Fibroblast of villous mesenchyme (primary cell): ENCODE measurements around the gene COPE. TPM values are rescaled to one million over a fixed set of nuclear protein-coding genes. Genes with fewer than 3 reads are reported as not detected.
"Not testable (repeated sequence)": the region's sequence is repeated elsewhere in the genome, so short reads cannot be mapped to it uniquely, and the experiment has no call there.

Experiments
- DNase-seq: peaks from one replicate; pipeline ENCODE4 v3.0.0-alpha.2; 2010; ENCODE audit warnings: low read depth
- H3K4me3 ChIP-seq: 2 replicates; pipeline ENCODE4 v1.5.1; 2011; ENCODE audit warnings: low read depth, mild to moderate bottlenecking, low read length
- total RNA-seq: library from RNA; depleted of rRNA; stranded (reverse); fragments of >200 nt; gene quantifications from 2 replicates; pipeline ENCODE4 v1.2.3, GENCODE V29; 2012
- TF ChIP-seq, protein P1 (sequence below): IDR thresholded peaks from 2 replicates; pipeline ENCODE4 v1.5.1; 2012; ENCODE audit warnings: low read depth, mild to moderate bottlenecking, low read length; ENCODE audit not compliant: insufficient read depth

The COPE gene
- total RNA-seq, 1 donor, result 222 TPM

GRCh38 chr19:18903156-18904037 lies 15.8 kb downstream of the COPE start:
- H3K4me3 ChIP-seq, result no peak overlapping the region
- no peak for DNase-seq

GRCh38 chr19:18902519-18902918 lies 16.7 kb downstream of the COPE start:
- H3K4me3 ChIP-seq, DNase-seq: not testable (repeated sequence)

More at GRCh38 chr19:18903156-18904037, 15.8 kb downstream of the COPE start:
- TF ChIP-seq, protein P1, sequence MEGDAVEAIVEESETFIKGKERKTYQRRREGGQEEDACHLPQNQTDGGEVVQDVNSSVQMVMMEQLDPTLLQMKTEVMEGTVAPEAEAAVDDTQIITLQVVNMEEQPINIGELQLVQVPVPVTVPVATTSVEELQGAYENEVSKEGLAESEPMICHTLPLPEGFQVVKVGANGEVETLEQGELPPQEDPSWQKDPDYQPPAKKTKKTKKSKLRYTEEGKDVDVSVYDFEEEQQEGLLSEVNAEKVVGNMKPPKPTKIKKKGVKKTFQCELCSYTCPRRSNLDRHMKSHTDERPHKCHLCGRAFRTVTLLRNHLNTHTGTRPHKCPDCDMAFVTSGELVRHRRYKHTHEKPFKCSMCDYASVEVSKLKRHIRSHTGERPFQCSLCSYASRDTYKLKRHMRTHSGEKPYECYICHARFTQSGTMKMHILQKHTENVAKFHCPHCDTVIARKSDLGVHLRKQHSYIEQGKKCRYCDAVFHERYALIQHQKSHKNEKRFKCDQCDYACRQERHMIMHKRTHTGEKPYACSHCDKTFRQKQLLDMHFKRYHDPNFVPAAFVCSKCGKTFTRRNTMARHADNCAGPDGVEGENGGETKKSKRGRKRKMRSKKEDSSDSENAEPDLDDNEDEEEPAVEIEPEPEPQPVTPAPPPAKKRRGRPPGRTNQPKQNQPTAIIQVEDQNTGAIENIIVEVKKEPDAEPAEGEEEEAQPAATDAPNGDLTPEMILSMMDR, result no peak

- no peak for DNase-seq
- H3K4me3 ChIP-seq, result no peak overlapping the region
- TF ChIP-seq, protein P1, result no peak
Measured at GRCh38 chr19:18901491-18901890, 17.7 kb downstream of the COPE start.

GRCh38 chr19:18900700-18901481 lies 18.3 kb downstream of the COPE start:
- TF ChIP-seq, protein P1, result no peak
- DNase-seq, result no peak
- no peak overlapping the region for H3K4me3 ChIP-seq

- DNase-seq, result no peak
- TF ChIP-seq, protein P1, result no peak
- H3K4me3 ChIP-seq, result no peak overlapping the region
Measured at GRCh38 chr19:18899624-18900560, 19.3 kb downstream of the COPE start.

DNA sequence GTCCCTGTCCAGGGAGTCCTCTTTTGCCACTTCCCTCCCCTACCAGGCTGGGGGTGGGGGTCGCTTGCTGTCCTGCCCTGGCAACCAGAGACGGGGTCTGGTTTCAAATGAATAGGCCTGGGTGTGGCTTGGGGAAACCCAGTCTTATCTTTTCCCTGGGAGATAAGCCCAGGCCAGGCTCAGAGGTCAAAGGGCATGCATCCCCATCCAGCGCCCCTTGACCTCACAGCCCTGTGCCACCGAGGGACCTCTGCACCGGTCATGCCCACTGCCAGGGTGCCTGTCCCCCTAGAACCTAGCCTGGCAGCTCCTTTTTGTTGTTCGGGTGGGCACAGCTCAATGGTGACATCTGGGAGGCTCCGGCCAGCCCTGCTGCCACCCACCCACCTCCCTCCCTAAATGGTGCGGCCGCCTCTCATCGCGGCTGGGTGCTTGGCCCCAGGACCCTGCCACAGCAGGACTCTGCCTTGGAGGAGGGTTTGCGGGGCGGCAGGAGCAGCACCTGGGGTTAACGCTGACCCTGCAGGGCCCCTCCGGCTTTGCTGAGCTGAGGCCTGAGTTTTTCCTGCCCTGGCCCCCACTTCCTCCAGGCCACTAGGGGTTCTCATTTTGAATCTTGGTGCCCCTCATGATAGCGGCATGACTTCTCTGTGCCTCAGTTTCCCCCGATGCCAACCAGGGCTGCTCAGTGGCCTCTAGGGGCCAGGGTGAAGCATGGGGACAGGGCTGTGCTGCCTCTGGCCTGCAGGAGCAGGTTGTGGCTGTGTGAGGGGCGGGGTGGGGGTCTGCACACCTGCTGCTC lies 20.4 kb downstream of the COPE start:
- TF ChIP-seq, protein P1, result no peak
- H3K4me3 ChIP-seq, result no peak overlapping the region
- no peak for DNase-seq
